Measurements from ENCODE around the gene GJA9.
"Not testable (repeated sequence)": the region's sequence is repeated elsewhere in the genome, so short reads cannot be mapped to it uniquely, and the experiment has no call there.

Gene GJA9

DNA sequence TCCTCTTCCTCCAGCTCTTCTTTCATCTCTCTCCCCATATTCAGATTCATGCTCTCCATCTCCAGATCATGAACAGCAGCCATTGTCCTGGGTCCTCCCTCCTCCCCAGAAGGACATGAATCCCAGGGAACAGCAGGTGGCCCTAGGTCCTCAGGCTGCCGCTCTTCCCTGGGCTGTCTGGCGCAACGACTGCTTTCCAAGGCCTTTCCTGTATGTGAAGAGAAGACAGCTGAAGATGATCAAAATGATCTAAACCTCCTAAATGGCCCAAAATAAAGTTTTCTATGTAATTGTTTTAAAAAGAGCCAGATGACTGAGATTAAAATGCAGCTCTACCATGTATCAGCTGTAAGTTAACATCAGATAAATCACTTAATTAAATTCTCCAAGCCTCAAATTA, 37.7 kb upstream of the GJA9 start:
- no peak overlapping the region for H3K4me3 ChIP-seq (ENCODE audit: low read depth, low read length)
- DNase-seq (ENCODE audit: low read depth) = no peak
- no peak for TF ChIP-seq MYC (IDR thresholded peaks at IDR 0.05; ENCODE audit: low read depth, low read length)
- TF ChIP-seq, protein P1, sequence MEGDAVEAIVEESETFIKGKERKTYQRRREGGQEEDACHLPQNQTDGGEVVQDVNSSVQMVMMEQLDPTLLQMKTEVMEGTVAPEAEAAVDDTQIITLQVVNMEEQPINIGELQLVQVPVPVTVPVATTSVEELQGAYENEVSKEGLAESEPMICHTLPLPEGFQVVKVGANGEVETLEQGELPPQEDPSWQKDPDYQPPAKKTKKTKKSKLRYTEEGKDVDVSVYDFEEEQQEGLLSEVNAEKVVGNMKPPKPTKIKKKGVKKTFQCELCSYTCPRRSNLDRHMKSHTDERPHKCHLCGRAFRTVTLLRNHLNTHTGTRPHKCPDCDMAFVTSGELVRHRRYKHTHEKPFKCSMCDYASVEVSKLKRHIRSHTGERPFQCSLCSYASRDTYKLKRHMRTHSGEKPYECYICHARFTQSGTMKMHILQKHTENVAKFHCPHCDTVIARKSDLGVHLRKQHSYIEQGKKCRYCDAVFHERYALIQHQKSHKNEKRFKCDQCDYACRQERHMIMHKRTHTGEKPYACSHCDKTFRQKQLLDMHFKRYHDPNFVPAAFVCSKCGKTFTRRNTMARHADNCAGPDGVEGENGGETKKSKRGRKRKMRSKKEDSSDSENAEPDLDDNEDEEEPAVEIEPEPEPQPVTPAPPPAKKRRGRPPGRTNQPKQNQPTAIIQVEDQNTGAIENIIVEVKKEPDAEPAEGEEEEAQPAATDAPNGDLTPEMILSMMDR (IDR thresholded peaks at IDR 0.05; ENCODE audit: low read depth, low read length) = no peak
- no peak for TF ChIP-seq MAX (IDR thresholded peaks at IDR 0.05; ENCODE audit: low read depth, low read length)
- no peak for TF ChIP-seq POLR2A (IDR thresholded peaks at IDR 0.05; ENCODE audit: extremely low read depth, insufficient read length)

DNA sequence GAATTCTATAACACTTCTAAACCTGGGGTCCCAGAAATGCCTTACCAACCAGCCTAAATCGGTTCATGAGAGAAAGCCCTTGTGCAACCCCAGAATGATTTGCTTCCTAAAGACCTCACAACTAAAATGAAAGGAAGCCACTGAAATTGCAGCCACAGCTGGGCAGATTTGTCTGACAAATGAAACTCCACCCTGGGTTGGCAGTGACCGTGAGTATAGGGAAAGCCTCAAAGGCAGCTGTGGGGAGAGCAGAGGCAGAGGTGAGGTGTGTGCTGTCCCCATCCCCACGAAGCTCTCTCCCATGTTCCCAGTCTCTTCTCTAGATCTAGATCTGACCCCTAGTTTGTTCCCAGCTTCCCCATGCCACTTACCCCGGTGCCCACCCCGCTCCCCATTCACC, 37.2 kb upstream of the GJA9 start:
- H3K4me3 ChIP-seq (ENCODE audit: low read depth, low read length) = no peak overlapping the region
- no peak for DNase-seq (ENCODE audit: low read depth)
- TF ChIP-seq MYC (IDR thresholded peaks at IDR 0.05; ENCODE audit: low read depth, low read length) = no peak
- no peak for TF ChIP-seq POLR2A (IDR thresholded peaks at IDR 0.05; ENCODE audit: extremely low read depth, insufficient read length)
- TF ChIP-seq MAX (IDR thresholded peaks at IDR 0.05; ENCODE audit: low read depth, low read length) = no peak
- TF ChIP-seq, protein P1 (IDR thresholded peaks at IDR 0.05; ENCODE audit: low read depth, low read length) = no peak

DNA sequence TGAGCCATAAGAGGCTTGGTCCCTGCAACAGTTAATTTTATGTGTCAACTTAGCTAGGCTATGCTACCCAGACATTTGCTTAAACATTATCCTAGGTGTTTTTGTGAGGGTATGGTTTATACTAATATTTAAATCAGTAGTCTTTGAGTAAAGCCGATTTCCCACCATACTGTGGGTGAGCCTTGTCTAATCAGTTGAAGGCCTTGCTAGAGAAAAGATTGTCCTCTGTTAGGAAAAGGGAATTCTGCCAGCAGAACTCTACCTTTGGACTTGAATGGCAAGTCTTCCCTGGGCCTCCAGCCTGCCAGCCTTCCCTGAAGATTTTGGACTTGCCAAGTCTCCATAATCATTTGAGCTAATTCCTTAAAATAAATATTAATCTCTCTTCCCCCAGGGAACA, 36.4 kb upstream of the GJA9 start:
- no peak for DNase-seq (ENCODE audit: low read depth)
- TF ChIP-seq MYC (IDR thresholded peaks at IDR 0.05; ENCODE audit: low read depth, low read length) = no peak
- TF ChIP-seq, protein P1 (IDR thresholded peaks at IDR 0.05; ENCODE audit: low read depth, low read length) = no peak
- H3K4me3 ChIP-seq (ENCODE audit: low read depth, low read length) = no peak overlapping the region

DNA sequence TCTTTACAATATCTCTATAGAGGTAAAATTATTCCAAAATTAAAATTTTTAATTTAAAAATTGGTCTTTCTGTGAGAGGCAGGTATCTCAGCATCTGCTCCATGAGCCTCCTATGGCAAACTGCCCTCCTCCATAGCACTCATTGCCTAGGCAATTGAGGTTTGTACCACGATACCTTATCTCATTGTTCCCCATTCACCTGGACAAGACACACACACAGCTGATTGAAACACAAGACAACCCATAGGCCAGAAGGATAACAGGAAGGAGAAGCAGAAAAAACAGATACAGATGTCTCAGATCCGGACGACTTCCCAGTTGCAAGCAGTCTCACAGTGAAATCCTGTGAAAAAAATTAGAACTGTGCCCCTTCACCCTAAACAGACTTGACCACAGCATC, 36.0 kb upstream of the GJA9 start:
- no peak overlapping the region for H3K4me3 ChIP-seq (ENCODE audit: low read depth, low read length)
- TF ChIP-seq MAX (IDR thresholded peaks at IDR 0.05; ENCODE audit: low read depth, low read length) (no peak), POLR2A (IDR thresholded peaks at IDR 0.05; ENCODE audit: extremely low read depth, insufficient read length) (no peak), MYC (IDR thresholded peaks at IDR 0.05; ENCODE audit: low read depth, low read length) (no peak)
- TF ChIP-seq, protein P1 (IDR thresholded peaks at IDR 0.05; ENCODE audit: low read depth, low read length) = no peak
- DNase-seq (ENCODE audit: low read depth) = no peak

GRCh38 chr1:38915352-38915948, 34.1 kb upstream of the GJA9 start:
- TF ChIP-seq MAX (IDR thresholded peaks at IDR 0.05; ENCODE audit: low read depth, low read length) = no peak
- TF ChIP-seq, protein P1 (IDR thresholded peaks at IDR 0.05; ENCODE audit: low read depth, low read length) = no peak
- no peak for TF ChIP-seq MYC (IDR thresholded peaks at IDR 0.05; ENCODE audit: low read depth, low read length)
- no peak for TF ChIP-seq POLR2A (IDR thresholded peaks at IDR 0.05; ENCODE audit: extremely low read depth, insufficient read length)
- DNase-seq (ENCODE audit: low read depth) = no peak
- no peak overlapping the region for H3K4me3 ChIP-seq (ENCODE audit: low read depth, low read length)

DNA sequence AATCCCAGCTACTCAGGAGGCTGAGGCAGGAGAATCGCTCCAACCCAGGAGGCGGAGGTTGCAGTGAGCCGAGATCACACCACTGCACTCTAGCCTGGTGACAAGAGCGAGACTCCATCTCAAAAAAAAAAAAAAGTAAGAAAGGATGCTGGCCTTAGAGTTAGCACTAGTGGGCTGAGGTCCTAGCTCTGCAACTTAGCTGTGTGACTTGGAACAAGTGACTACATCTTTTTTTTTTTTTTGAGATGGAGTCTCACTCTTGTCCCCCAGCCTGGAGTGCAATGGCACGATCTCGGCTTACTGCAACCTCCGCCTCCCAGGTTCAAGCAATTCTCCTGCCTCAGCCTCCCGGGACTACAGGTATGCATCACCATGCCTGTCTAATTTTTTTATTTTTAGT, 33.5 kb upstream of the GJA9 start:
- DNase-seq (ENCODE audit: low read depth); H3K4me3 ChIP-seq (ENCODE audit: low read depth, low read length): not testable (repeated sequence)

Data from NB4 (cell line).